Measurements from ENCODE around the gene SELENOM.

SELENOM gene

DNA sequence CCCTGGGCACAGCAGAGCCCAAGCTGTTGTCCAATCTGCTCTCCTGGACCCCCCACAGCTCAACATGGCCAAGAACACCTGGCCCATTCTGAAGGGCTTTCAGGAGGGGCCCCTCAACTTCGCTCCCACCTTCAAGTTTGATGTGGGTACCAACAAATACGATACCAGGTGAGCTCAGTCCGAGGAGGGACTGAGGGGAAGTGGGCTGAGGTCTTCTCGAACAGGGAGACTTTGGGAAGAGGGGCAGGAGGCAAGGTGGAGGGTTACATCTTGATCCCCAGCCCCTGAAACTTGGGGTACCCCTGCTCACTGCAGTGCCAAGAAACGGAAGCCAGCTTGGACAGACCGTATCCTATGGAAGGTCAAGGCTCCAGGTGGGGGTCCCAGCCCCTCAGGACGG is 20.8 kb upstream of the SELENOM start:
- H3K4me3 ChIP-seq (ENCODE audit: low read depth, low read length): no peak overlapping the region
- POLR2A ChIA-PET: no interaction called here

DNA sequence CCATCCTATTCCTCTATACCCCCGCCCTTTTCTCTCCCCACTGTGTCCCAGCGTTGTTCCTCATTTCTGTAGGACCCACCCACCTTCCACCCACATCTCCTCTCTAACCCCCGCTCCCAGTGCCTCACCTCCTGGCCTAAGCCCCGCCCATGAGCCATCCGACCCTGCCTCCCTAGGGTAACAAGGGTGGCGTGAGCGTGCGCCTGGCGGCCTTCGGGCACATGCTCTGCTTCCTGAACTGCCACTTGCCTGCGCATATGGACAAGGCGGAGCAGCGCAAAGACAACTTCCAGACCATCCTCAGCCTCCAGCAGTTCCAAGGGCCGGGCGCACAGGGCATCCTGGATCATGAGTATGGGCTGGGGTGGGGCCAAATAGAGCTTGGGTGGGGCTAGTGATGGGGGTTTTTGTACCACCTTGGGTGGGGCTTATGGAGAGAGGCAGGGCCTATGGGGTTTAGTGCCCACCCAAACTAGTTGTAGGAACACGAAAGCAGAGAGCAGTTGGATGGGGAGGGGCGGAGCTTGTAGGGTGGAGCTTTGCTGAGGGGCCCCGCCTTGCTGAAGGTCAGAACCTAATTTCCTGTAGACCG is 19.9 kb upstream of the SELENOM start:
- H3K4me3 ChIP-seq (ENCODE audit: low read depth, low read length): no peak overlapping the region
- ChIA-PET CTCF (interaction anchor here (1.2 to 2.9 kb wide), 4 partner anchors 20 to 84 kb away, joined by 3 to 9 read pairs (median 6); partner anchors contain the start of gene SELENOM), POLR2A (no interaction called here)
- DNase-seq (ENCODE audit: low read depth, low spot score): no peak
- TF ChIP-seq, protein P1, sequence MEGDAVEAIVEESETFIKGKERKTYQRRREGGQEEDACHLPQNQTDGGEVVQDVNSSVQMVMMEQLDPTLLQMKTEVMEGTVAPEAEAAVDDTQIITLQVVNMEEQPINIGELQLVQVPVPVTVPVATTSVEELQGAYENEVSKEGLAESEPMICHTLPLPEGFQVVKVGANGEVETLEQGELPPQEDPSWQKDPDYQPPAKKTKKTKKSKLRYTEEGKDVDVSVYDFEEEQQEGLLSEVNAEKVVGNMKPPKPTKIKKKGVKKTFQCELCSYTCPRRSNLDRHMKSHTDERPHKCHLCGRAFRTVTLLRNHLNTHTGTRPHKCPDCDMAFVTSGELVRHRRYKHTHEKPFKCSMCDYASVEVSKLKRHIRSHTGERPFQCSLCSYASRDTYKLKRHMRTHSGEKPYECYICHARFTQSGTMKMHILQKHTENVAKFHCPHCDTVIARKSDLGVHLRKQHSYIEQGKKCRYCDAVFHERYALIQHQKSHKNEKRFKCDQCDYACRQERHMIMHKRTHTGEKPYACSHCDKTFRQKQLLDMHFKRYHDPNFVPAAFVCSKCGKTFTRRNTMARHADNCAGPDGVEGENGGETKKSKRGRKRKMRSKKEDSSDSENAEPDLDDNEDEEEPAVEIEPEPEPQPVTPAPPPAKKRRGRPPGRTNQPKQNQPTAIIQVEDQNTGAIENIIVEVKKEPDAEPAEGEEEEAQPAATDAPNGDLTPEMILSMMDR (IDR thresholded peaks at IDR 0.05; ENCODE audit: insufficient read depth, low read length, missing control alignments): no peak

More for the DNA sequence above, 20.8 kb upstream of the SELENOM start:
- CTCF ChIA-PET: interaction anchor here (1.2 to 2.9 kb wide), 5 partner anchors 21 to 83 kb away, joined by 3 to 9 read pairs (median 4); partner anchors contain the start of gene SELENOM
- TF ChIP-seq, protein P1 (IDR thresholded peaks at IDR 0.05; ENCODE audit: insufficient read depth, low read length, missing control alignments): no peak
- DNase-seq (ENCODE audit: low read depth, low spot score): no peak

DNA sequence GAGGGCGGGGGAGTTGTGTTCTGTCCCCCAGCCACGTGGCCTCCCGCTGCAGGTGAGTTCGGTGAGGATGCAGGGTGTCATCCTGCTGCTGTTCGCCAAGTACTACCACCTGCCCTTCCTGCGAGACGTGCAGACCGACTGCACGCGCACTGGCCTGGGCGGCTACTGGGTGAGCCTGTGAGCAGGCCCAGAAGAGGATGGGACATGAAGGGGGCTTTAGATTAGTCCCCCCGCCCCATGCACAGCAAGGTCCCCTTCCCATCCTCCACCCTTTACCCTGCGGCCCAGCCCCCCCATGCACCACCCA is 19.5 kb upstream of the SELENOM start:
- POLR2A ChIA-PET: no interaction called here
- H3K4me3 ChIP-seq (ENCODE audit: low read depth, low read length): no peak overlapping the region
- TF ChIP-seq, protein P1 (IDR thresholded peaks at IDR 0.05; ENCODE audit: insufficient read depth, low read length, missing control alignments): no peak
- no peak for DNase-seq (ENCODE audit: low read depth, low spot score)
- CTCF ChIA-PET: interaction anchor here (1.2 kb wide), 1 partner anchor 85 kb away, joined by 3 read pairs; no protein-coding TSS in a partner anchor

DNA sequence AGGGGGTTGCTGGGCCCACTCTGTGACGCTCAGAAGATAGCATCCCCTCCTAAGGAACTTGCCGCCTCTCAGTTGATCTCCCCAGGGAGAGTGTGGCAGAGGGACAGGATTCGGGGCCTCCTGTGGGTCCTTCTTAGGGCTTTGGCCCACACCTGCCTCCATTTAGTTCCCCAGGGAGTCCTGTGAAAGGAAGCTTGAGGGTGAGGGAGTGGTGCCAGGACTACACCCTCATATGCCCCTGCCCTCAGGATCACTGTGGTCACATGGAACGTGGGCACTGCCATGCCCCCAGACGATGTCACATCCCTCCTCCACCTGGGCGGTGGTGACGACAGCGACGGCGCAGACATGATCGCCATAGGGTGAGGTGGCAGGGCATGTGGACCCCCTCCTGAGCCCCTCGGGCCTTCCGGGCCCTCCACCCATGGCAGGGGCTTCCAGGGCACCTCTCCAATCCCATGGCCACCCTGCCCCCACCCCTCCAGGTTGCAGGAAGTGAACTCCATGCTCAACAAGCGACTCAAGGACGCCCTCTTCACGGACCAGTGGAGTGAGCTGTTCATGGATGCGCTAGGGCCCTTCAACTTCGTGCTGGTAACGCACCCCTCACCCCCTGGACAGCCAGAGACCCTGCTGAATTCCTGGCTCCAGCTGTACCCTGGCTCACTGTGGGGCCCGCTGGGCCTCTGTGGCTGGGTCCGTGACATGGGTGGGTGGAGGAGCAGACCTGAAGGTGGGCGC is 18.9 kb upstream of the SELENOM start:
- CTCF ChIA-PET: interaction anchor here (1.5 to 1.6 kb wide), 2 partner anchors 13 to 38 kb away, joined by 3 read pairs; no protein-coding TSS in a partner anchor
- POLR2A ChIA-PET: no interaction called here
- DNase-seq (ENCODE audit: low read depth, low spot score): no peak
- TF ChIP-seq, protein P1 (IDR thresholded peaks at IDR 0.05; ENCODE audit: insufficient read depth, low read length, missing control alignments): no peak
- H3K4me3 ChIP-seq (ENCODE audit: low read depth, low read length): no peak overlapping the region

DNA sequence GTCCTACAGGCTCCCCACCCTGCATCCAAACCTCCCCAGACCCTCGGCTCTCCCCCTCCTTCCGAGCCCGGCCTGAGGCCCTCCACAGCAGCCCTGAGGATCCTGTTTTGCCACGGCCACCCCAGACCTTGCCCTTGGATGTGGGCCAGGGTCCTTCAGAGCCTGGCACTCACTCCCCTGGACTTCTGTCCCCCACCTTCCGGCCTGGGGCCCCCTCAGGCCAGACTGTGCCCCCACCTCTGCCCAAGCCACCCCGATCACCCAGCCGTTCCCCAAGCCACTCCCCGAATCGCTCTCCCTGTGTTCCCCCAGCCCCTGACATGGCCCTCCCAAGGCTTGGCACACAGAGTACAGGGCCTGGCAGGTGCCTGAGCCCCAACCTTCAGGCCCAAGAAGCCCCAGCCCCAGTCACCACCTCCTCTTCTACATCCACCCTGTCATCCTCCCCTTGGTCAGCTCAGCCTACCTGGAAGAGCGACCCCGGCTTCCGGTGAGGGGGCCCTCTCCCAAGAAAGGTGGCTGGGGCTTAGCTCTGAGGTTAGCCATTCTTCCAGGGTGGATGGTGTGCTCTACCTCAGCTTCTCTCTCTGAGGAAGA is 18.3 kb upstream of the SELENOM start:
- ChIA-PET CTCF (interaction anchor here (1.3 to 1.6 kb wide), 3 partner anchors 13 to 38 kb away, joined by 3 read pairs; partner anchors contain the start of gene PLA2G3), POLR2A (interaction anchor here (1.8 kb wide), 1 partner anchor 18 kb away, joined by 5 read pairs; the partner anchor contains the start of gene SELENOM)
- TF ChIP-seq, protein P1 (IDR thresholded peaks at IDR 0.05; ENCODE audit: insufficient read depth, low read length, missing control alignments): no peak
- no peak for DNase-seq (ENCODE audit: low read depth, low spot score)
- no peak overlapping the region for H3K4me3 ChIP-seq (ENCODE audit: low read depth, low read length)

Measured in AG04449 (cell line).